ENCODE results near the gene COL5A2.

COL5A2 gene

DNA sequence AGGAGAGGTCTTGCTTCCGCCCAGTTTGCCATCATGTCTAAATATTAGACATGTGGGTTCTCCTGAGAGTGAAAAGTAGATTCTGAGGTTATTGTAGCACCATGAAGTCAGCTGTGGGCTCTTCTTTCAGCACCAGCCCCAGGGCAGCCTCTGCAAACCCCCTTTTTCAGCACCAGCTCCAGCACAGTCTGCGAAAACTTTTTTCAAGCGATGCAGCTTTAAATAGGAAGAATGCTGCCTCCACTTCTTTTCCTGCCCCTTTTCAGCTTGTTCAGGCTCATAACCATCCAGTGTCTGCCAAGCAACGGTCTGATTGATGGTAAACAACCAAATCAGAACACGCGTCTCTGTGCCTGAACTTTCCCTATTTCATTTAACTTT, at the start of gene COL5A2:
Gene COL5A2, minus strand, starts transcription at position 192 of the 381 bp plus-strand sequence. Its CDS starts 157 bp downstream, at position 35.
- no peak for DNase-seq

DNA sequence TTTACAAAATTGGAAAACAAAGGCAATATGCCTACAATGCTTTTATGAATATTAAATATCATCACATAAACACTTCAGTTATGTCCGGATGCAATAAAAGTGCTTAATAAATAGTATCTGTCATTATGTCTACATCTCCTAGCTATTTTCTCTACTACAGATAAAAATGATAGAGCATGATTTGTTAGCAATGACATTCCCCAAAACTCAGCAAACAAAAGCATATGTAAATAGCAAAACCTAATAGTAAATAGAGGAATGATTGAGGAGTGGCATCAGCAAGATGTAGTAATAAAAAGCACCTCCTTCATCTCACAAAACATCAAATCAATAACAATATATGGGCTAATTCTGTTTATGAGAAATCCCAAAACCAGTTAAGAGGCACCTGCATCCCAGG, 46.5 kb upstream of the COL5A2 start:
- DNase-seq, result no peak

DNA sequence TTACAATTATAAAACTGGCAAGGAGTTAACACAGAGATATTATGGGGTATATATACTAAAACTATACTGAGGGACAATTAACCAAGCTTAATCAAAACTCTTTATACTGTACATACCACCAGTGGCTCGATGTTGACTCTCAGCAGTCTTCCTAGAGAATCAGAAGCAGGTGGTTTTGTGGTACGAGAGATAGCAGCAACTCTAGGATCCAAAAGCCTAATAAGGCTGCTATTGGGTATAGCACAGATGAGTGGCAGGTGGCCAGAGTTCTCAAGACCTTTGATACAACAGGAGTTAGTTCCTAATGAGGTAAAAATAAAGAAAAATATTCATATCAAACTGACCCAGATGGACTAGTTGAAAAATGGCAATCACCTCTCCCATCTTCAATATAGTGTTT, 45.5 kb upstream of the COL5A2 start:
- DNase-seq, result no peak

DNA sequence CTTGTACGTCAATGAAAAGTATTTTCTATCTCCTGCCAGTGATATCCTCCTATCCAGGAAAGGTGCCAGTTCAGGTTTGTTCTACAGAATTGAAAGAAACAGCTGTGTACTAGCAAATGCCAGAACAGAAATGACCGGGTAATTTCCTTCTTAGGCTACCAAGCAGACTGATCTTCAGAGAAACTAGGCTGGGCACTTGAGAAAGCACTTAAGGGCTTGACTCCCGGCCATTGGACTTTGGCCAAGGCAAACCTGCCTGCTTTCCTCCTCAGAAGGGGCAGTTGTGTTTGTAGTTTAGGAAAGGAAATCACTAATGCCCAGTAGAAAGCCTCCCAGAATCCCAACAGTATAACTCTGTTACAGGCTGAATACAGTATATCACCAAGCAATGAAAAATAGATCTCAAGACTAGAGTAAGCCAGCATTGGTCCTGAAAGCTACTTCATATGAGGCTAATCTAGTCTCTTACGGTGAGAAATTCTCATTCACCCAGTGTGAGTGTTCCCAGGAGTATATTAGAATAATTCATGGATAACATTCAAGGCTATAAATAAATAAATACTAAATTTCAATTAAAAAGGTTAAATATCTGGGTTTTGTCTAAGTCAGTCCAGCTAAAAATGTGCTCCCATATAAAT, 43.0 kb upstream of the COL5A2 start:
- no peak for DNase-seq

DNA sequence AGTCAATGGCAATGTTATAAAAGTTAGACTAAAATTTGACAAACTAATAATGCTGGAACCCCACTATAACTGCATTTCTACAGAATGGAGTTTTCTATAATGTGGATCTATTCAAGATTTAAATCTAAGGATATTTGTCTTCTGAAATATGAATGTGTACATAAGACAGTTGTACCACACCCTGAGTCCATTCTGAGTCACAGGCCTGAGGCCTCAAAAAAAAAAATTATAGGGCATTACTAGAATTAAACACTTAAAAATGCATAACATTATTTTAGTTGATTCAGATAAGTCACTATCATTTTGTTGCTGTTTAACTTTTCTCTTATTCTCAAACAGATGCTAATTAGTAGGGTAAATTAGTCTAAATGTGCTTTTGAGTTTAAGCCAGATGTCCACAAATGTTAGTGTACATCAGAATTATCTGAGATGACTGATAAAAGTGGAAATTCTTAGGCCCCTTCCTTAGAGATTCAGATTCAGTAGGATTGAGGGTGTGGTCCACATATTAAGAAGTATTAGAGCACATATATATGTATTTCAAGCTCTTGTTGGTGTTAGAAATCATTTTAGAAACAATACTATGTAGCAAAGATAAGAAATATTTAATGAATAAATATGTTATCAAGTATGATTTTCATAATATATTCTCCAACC, 42.4 kb upstream of the COL5A2 start:
- no peak for DNase-seq

DNA sequence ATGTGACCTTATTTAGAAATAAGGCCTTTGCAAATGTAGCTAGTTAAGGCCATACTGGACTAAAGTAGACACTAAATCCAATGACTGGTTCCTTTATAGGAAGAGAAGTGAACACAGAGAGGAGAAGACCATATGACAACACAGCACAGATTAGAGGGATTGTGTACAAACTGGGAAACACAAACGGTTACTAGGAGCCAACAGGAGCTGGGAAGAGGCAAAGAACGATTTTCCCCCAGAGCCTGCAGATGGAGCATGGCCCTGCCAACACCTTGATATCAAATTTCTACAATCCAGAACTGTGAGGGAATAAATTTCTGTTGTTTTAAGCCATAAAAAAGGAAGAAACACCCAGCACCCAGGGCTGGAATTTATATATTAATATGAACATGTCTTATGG, 38.7 kb upstream of the COL5A2 start:
- DNase-seq, result no peak

DNA sequence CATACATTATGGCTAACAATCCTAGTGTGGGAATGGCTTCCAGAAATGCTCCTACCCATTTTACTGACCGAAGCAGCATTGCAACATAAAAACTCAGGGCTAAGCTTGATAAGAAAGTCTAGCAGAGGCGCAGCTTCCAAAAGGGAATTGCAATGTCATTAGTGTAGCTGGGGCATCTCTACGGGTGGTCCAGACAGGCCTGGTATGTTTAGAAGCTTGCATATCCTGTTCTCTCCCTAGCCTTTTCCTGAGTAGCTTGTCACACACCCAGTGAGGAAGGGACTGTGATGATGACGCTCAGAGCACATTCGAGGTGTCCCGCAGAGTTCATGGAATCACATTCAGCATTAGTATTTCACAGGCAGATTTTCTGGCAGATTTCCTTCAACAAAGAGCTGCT, 38.0 kb upstream of the COL5A2 start:
- DNase-seq, result no peak

DNA sequence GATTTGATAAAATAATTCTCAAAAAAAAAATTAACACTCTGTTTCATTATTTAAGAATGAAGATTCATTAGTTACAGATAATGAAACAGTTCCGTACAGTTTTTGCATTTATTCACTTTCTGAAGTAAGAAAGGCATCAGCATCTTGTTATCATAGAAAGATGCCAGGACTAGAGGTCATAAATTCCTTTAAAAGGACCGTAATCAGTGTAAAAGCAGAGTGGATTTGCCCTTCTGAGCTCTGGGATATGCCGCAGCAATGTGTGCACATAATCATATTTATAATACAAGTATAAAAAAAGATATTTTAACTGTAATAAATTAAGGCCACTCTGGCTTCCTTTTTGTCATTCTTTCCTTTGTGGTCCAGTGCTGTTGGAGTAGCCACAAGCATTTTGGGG, 37.5 kb upstream of the COL5A2 start:
- DNase-seq, result no peak

DNA sequence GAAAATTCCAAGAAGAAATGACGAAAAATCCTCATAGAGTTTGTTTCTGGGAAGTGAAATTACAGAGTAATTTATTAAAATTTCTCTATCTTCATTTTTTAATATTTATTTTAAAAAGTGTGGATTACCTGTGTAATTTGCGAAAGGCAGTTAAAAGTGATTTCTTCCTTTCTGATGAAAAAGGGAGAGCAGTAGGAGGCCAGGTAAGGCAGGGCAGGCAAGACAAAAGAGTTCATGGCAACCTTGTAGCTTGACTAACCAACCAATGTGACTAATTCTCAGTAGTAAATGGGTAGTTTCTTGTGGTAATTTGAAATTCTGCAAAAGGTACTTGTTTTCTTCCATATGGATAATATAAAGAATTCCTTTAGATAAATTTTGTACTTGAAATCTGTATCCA, 34.9 kb upstream of the COL5A2 start:
- DNase-seq, result no peak

DNA sequence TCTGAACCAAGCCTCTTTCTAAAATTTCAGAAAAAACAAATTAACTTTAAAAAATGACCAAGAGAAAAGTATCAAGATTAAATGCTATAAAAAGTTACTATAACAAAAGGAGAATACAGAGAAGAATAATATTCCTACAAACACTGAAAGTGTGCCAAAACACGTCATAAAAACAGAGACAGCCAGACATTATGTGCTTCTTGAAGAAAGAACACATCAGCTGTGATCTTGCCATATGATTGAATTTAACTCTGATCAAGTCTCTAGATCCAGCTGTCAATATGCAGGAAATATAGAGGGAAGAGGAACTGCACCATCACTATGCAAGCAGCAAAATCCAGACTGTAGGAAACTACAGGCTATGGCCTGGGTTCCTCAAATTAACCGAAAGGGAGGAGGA, 33.7 kb upstream of the COL5A2 start:
- DNase-seq, result no peak

DNA sequence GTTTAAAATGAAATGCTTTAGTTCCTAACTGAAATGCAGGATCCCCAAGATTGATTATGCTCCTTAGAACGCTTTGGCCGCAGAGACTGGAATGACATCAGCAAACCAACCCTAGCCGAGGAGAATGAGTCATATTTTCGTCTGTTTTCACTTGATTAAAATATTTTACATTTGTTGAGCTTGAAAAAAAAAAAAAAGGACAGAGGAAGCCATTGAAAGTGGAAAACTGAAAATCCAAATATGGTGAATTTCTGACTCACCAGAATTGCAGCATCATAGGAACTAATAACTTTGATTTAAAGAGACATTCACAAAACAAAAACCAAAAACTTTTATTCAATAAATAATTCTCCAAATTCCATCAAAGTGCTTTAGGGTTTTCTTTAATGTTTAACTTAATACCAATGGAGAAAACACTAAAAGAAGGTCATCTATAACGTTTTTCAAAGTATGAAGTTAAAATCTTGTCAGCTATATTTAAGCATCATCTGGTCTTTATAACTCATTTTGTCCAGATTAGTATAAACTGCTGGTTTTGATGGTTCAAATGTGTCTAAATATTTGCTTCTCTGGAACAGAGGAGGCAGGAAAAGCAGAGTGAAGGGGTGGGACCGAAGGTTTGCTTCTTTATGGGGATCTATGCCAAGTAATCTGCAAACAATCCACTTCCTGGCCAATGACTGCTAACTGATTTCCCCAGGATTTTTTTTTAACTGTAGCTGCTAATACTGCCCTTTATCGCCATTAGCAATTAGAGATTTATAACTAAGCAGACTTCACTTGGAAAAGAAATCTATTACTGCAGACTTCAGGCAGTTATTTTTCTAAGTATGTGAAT, 30.9 kb upstream of the COL5A2 start:
- DNase-seq, result no peak

DNA sequence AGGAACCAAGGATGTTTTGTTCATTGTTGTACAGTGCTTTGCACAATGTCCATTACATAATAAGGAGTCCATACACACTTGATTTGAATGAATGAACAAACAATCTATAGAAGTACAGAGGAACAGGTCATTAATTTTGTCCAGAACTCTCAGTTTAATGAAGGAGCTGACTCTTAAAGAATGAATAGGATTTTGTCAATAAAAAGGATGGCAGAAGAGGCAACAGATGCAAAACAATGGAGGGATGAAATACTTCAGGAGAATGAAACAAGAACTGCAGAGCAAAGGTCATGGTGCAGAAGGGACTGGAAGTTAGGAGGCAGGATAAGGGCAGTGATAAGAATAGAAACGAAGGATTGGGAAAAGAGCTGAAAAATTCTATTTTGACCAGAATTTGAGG, 28.7 kb upstream of the COL5A2 start:
- DNase-seq, result no peak

DNA sequence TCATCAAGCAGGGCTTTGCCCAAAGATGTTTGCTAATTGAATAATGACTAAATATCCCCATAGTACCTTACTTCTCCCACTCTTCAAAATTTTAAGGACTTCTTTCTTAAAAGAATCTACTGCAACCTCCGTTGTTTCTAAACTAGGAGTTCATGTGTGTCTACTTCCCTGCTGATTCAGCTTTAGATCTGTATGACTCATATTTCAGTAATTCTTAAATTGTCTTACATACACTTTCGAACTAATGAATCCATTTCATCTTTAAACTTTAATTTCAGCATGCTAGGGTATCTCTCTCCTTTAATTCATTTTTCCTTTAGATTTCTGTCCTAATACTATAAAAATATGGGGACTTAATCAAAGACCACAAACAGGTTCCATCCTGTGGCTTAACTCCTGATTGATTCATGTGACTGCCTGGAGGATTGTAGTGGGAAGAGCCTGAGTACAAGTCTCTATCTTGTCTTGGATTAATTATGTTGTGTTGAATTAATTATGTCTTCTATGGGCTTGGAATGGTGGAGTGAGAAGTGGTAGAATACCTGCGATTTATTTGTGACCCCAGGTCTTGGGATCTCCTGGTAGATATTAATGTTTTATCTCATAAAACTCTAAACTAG, 24.9 kb upstream of the COL5A2 start:
- DNase-seq, result no peak

DNA sequence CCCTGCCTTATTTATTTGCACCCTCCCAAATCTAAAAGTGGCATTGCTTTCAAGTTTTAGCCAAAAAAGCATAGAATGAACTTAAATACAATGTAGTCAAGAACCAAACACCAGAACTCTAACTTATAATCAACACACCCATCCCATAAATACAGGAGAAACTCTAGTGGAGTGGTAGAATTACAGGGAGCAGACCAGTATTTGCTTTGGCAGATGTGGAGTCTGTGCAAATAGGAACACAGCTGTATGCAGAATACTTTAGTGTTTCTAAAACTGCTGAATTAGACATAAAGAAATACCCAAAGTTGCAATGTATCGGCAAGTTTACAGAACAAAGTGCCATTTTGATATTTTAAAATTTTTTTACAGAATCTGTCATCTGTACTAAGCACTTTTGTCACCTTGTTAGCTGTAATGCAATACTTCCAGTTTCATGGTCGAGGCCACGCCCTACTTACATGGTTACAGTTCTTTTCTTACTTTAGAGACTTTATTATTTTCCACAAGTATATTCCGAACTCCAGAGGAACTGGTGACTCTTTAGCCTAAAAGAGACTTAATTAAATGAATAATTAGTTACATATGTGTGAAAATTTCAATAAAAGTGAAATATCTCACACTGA, 23.7 kb upstream of the COL5A2 start:
- DNase-seq, result no peak

DNA sequence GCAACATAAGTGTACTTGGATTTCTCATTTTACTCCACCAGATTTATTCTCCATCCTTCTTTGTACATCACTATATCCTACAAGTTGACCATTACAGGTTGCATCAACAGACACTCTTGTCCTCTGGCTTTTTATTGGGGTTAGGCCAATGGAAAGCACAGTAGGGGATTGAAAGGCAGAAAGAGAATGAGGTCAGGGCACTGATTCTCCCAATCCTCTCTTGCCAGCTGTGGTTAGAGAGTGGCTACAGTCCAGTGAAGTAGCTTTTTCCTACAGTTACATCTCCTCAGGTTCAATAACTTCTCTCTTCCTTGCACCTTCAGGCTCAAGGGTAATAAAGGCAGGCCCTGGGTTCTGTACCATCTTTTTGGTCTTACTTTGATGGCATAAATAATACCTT, 20.2 kb upstream of the COL5A2 start:
- no peak for DNase-seq

DNA sequence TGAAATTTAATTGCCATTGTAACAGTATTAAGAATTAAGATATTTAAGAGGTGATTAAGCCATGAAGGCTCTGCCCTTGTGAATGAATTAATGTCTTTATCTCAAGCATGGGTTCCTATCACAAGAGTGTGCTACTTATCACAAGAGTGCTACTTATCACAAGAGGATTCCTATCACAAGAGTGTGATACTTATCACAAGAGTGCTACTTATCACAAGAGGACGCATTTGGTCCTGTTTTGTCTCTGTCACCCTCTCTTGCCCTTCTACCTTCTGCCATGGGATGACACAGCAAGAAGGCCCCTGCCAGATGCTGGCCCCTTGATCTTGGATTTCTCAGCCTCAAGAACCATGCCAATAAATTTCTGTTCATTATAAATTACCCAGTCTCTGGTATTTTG, 13.2 kb upstream of the COL5A2 start:
- DNase-seq, result no peak

DNA sequence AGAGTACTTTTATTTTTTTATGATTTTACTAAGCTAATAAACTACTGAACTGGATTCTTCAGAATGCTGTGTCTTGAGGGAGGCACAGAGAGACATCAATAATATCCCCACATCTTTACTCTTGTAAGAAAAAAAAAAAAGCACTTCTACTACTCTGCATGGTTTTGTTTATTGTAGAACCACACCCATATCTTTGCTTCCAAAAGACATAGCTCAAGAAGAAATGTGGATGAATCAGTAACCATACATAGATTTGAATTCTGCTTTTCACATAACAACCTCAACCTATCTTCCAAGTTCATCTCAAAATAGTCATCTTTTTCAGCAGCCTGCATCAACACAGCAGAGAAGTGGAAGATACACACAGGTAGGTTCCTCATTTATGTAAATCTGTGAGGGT, 12.2 kb upstream of the COL5A2 start:
- DNase-seq, result no peak

DNA sequence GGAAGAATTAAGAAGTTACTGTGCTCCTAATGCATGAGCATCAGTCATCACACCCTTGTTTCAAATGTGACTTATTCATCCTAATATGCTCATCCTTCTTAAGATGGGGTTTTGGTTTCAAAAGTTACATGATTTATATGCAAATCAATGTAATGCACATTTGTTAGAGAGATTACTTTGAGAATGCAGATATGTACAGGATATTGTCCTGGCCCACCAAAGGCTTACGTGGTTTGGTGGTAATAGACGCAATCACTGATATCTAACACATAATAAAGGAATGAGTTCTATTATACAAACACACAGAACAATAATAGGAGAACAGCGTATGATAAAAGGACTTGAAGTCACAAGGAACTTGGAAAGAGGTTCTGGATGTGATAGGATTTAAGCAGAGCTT, 11.1 kb upstream of the COL5A2 start:
- no peak for DNase-seq

DNA sequence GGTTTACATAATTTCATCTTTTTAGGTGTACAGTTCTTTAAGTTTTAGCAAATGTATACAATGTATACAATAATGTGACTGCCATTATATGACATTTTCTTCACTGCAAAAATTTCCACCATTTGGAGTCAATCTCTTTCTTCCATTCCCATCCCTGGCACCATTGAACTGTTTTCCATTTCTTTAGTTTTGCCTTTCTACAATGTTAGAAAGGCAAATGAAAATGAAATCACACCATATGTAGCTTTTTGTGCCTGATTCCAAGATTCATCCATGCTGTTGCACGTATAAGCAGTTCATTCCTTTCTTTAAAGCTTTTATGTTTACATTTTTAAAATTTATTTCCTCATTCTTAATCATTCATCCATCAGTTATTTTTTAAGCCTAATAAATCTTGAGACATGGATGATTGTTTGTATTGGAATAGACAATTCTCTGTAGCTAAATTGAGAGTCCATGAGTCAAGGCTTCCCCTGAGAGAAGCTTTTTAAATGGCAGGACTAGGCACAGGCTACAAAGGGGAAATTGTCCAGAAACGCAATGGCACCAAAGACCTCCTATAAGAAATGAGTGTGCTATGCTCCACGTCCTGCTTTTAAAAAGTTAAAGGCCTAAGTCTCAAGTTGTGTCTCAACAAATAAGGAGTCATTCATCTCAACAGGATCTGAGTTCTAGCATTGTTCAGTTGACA, 8.7 kb upstream of the COL5A2 start:
- no peak for DNase-seq

DNA sequence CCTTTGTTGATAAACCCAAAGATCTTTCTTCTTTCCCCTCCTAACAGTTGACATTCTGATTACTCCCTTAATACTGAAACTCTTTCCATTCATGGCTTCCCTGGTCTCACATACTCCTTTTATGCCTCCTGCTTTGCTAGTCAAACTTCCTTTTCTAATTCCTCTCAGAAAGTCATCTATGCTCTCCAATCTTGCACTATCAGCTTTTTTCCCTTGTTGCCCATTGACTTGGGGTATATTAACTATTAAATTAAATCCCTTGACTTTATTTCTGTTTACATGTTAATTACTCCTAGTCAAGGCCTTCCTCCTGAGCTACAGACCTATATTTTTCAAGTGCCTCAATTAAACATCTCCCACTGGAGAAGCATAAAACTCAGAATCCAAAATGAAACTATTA, 3.6 kb upstream of the COL5A2 start:
- no peak for DNase-seq

DNA sequence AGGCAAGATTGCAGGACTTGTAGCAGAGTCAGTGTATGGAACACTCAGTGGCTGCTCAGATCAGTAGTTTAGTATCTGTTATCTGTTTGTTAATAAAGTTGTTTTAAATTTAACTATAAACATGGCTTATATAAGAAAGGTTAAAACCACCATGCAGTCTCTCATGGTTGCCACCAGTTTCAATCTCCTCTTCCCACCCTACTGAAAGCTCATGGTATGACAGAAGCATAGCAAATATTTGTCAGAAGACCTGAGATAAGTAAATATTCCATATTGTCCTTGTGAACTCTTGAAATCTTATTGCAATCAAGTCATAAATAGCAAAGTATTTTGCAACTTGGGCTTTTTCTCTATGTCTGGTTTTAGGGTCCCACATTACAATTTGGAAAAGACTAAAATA, 2.1 kb upstream of the COL5A2 start:
- DNase-seq, result no peak

DNA sequence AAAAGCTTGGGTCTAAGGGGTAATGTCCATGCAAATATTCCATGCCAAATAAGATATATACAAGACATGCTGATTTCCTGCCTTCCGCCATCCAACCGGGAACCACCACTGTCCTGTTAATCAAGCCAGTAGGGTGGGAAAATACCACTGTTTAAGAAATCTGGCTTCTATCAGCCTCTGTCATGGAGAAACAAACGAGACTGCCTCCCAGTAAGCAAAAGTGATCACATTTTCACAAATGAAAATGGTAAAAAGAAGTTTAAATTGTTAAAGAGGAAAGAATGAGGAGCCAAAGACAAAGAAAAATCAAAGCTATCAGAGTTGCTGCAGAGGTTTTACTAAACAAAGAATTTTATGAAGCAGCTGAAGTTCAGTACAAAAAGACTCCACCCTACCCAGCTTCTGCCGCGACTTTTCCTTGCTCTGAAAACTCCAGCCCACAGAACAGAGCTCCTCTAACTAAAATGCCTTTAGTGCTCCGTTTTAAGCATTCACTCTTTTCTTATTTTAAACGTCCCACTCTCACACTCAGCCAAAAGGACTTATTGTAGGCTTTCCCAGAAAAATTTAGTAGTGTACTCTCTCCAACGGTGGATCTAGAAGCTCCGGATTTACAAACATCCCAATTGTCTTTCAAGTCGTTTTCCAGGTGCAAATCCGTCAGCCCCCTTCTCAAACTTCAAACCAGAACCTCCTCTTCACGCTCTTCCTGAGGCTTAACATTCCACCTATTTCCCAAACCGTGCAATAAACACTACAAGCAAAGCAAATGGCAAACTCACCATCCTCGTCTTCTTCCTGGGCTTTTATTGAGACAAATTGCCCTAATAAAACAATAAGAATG, 613 bp downstream of the COL5A2 start:
- DNase-seq, result peak; percentile 36
